Lower lobe of right lung (tissue), 2 donors: ENCODE data around the gene PHRF1. TPM values are rescaled to one million over a fixed set of nuclear protein-coding genes. Genes with fewer than 3 reads are reported as not detected.
A peak's percentile ranks its signal among the peaks of the same experiment; 100 is the strongest.

ENCODE experiments used
- ATAC-seq, 2 donors: fragments of 200-7000 bp; cut with Tn5 transposase; one replicate each; pipeline ENCODE4 v1.9.1; 2020 to 2022; ENCODE audit warnings: mild to moderate bottlenecking in 2 of 2, moderate library complexity in 2 of 2
- DNase-seq: peaks from one replicate; pipeline ENCODE4 v3.0.0-alpha.2; 2020
- H3K27ac ChIP-seq: fragments of 200-600 bp; one replicate; pipeline ENCODE4 v1.8.0; 2022
- H3K27me3 ChIP-seq: fragments of 200-600 bp; one replicate; pipeline ENCODE4 v1.8.0; 2022; ENCODE audit warnings: low read depth
- H3K36me3 ChIP-seq: fragments of 200-600 bp; one replicate; pipeline ENCODE4 v1.8.0; 2022; ENCODE audit warnings: mild to moderate bottlenecking
- H3K4me1 ChIP-seq: fragments of 200-600 bp; one replicate; pipeline ENCODE4 v1.8.0; 2022
- H3K4me3 ChIP-seq: fragments of 200-600 bp; one replicate; pipeline ENCODE4 v1.8.0; 2022; ENCODE audit warnings: mild to moderate bottlenecking
- H3K9me3 ChIP-seq: fragments of 200-600 bp; one replicate; pipeline ENCODE4 v1.8.0; 2022
- intact Hi-C: fragments of 100-400 bp; cut with DNase I; formaldehyde crosslinking; loops from one replicate; pipeline ENCODE4 v1.11.0; 2022
- total RNA-seq: library from RNA; stranded (reverse); fragmentation: NEBNext Ultra II Directional; extraction: Animal tissue kit (Norgen Biotek cat#: 25700); gene quantifications from one replicate; pipeline ENCODE4 v1.2.1, GENCODE V29; 2021
- TF ChIP-seq, protein P1 (sequence below): fragments of 200-600 bp; IDR thresholded peaks from one replicate; pipeline ENCODE4 v1.8.0; 2022; ENCODE audit warnings: antibody characterized with exemption, mild to moderate bottlenecking
- donor health status: DM: no; HTN: yes; CAD: no; lungs with severe emphysema.

Gene PHRF1
- total RNA-seq, 1 donor from 2014 or later: 31.5 TPM

DNA sequence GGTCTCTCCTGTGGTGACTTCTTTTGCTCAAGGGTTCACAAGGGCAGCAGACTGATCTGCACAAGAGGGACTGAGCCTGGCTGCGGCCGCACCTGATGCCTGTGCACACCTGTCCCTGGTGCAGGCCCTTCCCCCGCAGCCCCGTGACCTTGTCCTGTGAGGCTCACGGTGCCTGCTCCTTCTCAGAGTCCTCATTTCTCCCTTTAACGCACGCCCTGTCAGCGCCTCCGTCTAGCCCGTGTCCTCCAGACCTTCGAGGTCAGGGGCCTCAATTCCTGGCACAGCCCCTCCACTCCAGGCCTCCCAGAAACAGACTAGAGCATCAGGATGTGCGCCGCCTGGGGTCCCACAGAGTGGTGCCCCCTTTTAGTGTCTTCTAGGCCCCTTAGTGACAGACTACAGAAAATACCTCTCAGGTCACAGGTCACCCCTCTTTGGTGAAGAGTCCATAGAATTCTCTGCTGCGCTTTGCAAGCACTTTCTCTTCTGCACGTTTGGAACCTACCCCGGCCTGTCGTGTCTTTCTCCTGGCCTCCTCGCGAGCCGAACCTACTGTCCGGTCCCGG lies 59.8 kb downstream of the PHRF1 start:
- DNase-seq (no peak), ATAC-seq (no peak)
- peaks cover under 1% of the 10 kb centered on the region for H3K36me3 ChIP-seq
- TF ChIP-seq, protein P1, sequence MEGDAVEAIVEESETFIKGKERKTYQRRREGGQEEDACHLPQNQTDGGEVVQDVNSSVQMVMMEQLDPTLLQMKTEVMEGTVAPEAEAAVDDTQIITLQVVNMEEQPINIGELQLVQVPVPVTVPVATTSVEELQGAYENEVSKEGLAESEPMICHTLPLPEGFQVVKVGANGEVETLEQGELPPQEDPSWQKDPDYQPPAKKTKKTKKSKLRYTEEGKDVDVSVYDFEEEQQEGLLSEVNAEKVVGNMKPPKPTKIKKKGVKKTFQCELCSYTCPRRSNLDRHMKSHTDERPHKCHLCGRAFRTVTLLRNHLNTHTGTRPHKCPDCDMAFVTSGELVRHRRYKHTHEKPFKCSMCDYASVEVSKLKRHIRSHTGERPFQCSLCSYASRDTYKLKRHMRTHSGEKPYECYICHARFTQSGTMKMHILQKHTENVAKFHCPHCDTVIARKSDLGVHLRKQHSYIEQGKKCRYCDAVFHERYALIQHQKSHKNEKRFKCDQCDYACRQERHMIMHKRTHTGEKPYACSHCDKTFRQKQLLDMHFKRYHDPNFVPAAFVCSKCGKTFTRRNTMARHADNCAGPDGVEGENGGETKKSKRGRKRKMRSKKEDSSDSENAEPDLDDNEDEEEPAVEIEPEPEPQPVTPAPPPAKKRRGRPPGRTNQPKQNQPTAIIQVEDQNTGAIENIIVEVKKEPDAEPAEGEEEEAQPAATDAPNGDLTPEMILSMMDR: no peak
- H3K4me1 ChIP-seq: peaks cover 16% of the 10 kb centered on the region
- intact Hi-C loops: no loop called here
- H3K27me3 ChIP-seq: peaks cover 32% of the 10 kb centered on the region
- H3K4me3 ChIP-seq: no peak overlapping the region
- H3K27ac ChIP-seq: no peak overlapping the region
- no peaks in the 10 kb centered on the region for H3K9me3 ChIP-seq

DNA sequence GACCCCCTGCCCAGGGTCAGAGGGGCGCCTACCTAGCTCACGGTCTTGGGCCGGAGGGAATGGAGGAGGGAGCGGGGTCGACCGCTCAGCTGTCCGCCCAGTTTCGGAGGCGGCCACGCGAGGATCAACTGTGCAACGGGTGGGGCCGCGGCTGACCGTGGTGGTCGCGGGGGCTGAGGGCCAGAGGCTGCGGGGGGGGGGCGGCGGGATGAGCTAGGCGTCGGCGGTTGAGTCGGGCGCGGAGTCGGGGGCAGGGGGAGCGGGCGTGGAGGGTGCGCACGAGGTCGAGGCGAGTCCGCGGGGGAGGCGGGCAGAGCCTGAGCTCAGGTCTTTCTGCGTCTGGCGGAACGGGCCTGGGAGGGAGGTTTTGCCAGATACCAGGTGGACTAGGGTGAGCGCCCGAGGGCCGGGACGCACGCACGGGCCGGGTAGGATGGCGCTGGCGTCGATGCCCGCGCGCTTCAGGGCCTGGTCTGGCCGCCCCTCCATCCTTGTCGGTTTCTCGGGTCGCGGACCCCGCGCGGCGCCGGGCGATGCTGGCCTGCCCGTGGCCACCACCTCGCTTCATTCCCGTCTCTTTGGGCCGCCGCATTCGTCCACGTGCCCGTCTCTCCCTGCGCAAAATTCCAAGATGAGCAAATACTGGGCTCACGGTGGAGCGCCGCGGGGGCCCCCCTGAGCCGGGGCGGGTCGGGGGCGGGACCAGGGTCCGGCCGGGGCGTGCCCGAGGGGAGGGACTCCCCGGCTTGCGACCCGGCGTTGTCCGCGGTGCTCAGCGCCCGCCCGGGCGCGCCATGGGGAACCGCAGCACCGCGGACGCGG lies 60.5 kb downstream of the PHRF1 start, which contains the start of gene DRD4:
TSS of gene DRD4 (plus strand) at position 759 of the 822 bp plus-strand sequence. CDS start at position 795, 36 bp downstream.
- ATAC-seq (peak; percentile 66 to 68), DNase-seq (no peak)
- intact Hi-C loops: no loop called here
- H3K4me3 ChIP-seq: peak within 1 kb of the TSS; percentile 22
- H3K27ac ChIP-seq: no peak within 1 kb of the TSS
- H3K9me3 ChIP-seq: no peaks in the 10 kb centered on the region
- peaks cover 32% of the 10 kb centered on the region for H3K27me3 ChIP-seq
- H3K36me3 ChIP-seq: peaks cover 4% of the 10 kb centered on the region
- H3K4me1 ChIP-seq: peaks cover 16% of the 10 kb centered on the region
- TF ChIP-seq, protein P1: no peak

DNA sequence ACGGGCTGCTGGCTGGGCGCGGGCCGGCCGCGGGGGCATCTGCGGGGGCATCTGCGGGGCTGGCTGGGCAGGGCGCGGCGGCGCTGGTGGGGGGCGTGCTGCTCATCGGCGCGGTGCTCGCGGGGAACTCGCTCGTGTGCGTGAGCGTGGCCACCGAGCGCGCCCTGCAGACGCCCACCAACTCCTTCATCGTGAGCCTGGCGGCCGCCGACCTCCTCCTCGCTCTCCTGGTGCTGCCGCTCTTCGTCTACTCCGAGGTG lies 61.0 kb downstream of the PHRF1 start:
- TF ChIP-seq, protein P1: no peak
- no peaks in the 10 kb centered on the region for H3K9me3 ChIP-seq
- intact Hi-C loops: no loop called here
- ATAC-seq (no peak), DNase-seq (no peak)
- H3K27me3 ChIP-seq: peaks cover 32% of the 10 kb centered on the region
- peak overlapping the region; percentile 22 for H3K4me3 ChIP-seq
- H3K4me1 ChIP-seq: peaks cover 16% of the 10 kb centered on the region
- peaks cover 9% of the 10 kb centered on the region for H3K36me3 ChIP-seq
- H3K27ac ChIP-seq: no peak overlapping the region

DNA sequence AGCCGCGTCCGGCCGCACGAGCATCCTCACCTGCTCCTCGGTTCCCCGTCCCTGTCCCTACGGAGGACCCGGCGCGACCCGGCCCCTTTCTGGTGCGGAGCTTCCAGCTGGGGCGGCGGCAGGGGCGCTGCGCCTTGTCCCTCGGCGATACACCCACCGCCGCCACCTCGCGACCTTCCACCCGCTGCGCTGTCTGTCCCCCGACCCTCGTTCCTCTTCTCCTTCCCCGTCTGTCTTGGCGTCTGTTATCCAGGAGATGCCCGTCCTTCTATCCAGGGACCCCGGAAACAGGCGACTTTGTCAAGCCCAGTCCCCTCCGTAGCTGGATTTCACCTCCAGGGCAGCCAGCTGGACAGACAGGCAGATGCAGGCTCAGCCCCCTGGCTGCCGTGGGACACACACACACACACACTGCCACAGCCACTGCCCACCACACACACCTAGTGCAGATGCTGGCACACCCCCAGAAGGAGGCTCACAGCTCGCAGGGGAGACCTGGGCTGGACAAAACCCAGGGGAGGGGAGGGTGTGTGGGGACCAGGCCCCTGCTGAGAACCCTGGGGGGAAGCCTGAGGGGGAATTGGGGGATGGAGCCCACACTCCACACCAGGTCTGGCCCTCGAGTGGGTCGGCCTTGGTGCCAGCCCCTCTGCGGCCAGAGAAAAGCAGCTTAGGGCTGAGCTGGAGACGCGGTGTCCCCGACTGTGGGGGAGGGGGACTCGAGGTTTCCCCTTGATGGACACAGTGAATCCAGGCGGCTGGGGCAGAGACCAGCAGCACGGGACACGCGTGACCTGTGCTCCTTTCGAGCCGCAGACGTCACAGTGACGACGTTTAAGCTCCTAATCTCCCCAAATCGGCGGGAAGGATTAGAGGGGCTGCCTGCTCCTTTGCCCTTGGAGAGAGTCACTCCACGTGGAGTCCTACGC lies 61.6 kb downstream of the PHRF1 start:
- Histone ChIP-seq H3K4me3 (peak overlapping the region; percentile 22), H3K4me1 (peaks cover 16% of the 10 kb centered on the region), H3K27me3 (peaks cover 32% of the 10 kb centered on the region), H3K27ac (no peak overlapping the region), H3K9me3 (no peaks in the 10 kb centered on the region), H3K36me3 (peaks cover 9% of the 10 kb centered on the region)
- no peak for DNase-seq
- TF ChIP-seq, protein P1: no peak
- ATAC-seq: no peak
- intact Hi-C loops: no loop called here

DNA sequence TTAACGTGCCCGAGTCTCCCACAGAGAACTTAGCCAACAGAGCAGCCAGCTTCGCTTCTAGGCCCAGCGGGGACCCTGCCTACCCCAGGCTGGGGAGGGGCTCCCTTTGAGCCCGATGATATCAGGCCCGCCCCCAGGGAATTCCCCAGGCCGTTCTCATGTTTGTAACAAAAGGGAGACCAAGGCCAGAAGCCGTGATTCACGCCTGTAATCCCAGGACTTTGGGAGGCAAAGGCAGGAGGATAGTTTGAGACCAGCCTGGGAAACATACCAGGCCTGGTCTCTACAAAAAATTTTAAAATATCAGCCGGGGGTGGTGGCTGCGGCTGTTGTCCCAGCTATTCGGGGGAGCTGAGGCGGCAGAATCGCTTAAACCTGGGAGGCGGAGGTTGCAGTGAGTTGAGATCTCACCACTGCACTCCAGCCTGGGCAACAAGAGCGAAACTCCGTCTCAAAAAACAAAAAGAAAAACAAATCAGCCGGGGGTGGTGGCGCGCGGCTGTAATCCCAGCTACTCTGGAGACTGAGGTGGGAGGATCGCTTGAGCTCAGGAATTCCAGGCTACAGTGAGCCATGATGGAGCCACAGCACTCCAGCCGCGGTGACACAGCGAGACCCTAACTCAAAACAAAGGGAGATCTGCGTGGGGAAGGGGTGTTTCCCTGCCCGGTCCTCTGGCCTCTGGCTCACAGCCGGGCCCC lies 62.5 kb downstream of the PHRF1 start:
- intact Hi-C loops: no loop called here
- H3K9me3 ChIP-seq: no peaks in the 10 kb centered on the region
- ATAC-seq (no peak), DNase-seq (no peak)
- no peak overlapping the region for H3K27ac ChIP-seq
- H3K4me3 ChIP-seq: no peak overlapping the region
- H3K4me1 ChIP-seq: peaks cover 16% of the 10 kb centered on the region
- TF ChIP-seq, protein P1: no peak
- peaks cover 15% of the 10 kb centered on the region for H3K36me3 ChIP-seq
- H3K27me3 ChIP-seq: peaks cover 32% of the 10 kb centered on the region
